ENCODE results near the gene PUSL1. TPM values are rescaled to one million over a fixed set of nuclear protein-coding genes. Genes with fewer than 3 reads are reported as not detected.

PUSL1 gene
- total RNA-seq (2014; rRNA removed; shearing (Covaris generic); ENCODE audit: low replicate concordance) = 50.3 and 57.5 TPM in 2 replicates

- DNase-seq (ENCODE audit: low read depth) = peak; percentile 93
- in situ Hi-C loops (cut with HindIII; ENCODE audit: low pct_unique_long_range_greater_than_20kb, low sequenced_read_pairs) = no loop called here
Observed at GRCh38 chr1:1307923-1308755, at the start of gene PUSL1, which contains the start of gene ACAP3. Gene PUSL1, plus strand, starts transcription at chr1:1308597. Its CDS starts 47 bp downstream, at chr1:1308644. Gene ACAP3, minus strand, starts transcription at chr1:1307930. Its CDS starts 115 bp downstream, at chr1:1307815.

- DNase-seq (ENCODE audit: low read depth) = no peak
- in situ Hi-C loops (cut with HindIII; ENCODE audit: low pct_unique_long_range_greater_than_20kb, low sequenced_read_pairs) = no loop called here
Observed at GRCh38 chr1:1259119-1259488, 49.3 kb upstream of the PUSL1 start.

DNA sequence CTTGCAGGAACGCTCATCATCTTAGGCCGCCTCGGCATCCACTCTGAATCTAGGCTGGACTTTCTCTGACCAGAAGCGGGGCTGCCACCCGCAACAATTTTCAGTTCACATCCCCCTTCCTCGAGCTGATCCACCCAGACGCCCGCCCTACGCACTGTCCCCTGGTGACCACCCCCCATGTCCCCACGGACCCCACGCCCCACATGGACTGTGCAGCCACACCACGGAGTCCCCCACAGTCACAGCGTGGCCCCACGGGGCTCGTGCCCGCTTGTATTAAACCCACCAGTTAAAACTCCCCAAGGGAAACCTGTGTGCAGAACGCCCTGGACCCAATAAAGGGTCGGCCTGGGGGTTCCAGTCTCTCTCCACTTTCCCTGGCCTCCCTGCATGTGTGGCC, 48.9 kb upstream of the PUSL1 start:
- in situ Hi-C loops (cut with HindIII; ENCODE audit: low pct_unique_long_range_greater_than_20kb, low sequenced_read_pairs) = no loop called here
- DNase-seq (ENCODE audit: low read depth) = no peak

DNA sequence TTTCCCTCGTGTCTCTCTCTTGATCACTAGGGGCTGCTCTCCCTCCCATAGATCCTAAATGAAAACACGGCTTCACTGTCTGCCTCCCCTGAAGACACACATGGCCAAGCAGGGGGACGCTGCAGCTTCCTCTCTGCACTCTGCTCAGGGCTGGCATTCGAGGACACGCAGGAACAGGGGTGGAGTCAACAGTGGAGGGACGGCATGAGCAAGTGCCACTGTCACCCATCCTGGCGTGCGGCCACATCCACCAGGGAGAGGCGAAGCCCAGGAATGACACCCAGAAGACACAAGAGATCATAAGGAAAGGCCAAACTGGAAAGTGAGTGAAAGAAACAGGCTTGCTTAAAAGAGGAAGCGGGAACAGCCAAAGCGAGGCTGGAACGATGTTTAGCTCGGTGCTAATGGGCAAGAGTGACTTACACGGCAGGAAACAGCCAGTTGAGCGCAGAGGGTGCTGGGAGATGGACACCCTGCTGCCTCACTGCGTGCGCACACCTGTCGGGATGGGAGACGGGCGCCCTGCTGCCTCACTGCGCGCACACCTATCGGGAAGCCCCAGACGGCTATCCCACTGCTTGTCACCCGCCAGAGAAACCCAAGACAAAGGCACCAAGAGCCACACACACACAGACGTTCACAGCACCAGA, 48.3 kb upstream of the PUSL1 start:
- in situ Hi-C loops (cut with HindIII; ENCODE audit: low pct_unique_long_range_greater_than_20kb, low sequenced_read_pairs) = no loop called here
- DNase-seq (ENCODE audit: low read depth) = no peak

GRCh38 chr1:1260843-1261560, 47.4 kb upstream of the PUSL1 start:
- no peak for DNase-seq (ENCODE audit: low read depth)

GRCh38 chr1:1262071-1262470, 46.3 kb upstream of the PUSL1 start:
- DNase-seq (ENCODE audit: low read depth) = no peak
- in situ Hi-C loops (cut with HindIII; ENCODE audit: low pct_unique_long_range_greater_than_20kb, low sequenced_read_pairs) = no loop called here

More at GRCh38 chr1:1260843-1261560, 47.4 kb upstream of the PUSL1 start:
- in situ Hi-C loops (cut with HindIII; ENCODE audit: low pct_unique_long_range_greater_than_20kb, low sequenced_read_pairs) = no loop called here

- DNase-seq (ENCODE audit: low read depth) = no peak
- in situ Hi-C loops (cut with HindIII; ENCODE audit: low pct_unique_long_range_greater_than_20kb, low sequenced_read_pairs) = no loop called here
Observed at GRCh38 chr1:1262758-1263157, 45.6 kb upstream of the PUSL1 start.

GRCh38 chr1:1264026-1264425, 44.4 kb upstream of the PUSL1 start:
- in situ Hi-C loops (cut with HindIII; ENCODE audit: low pct_unique_long_range_greater_than_20kb, low sequenced_read_pairs) = no loop called here
- DNase-seq (ENCODE audit: low read depth) = no peak

- in situ Hi-C loops (cut with HindIII; ENCODE audit: low pct_unique_long_range_greater_than_20kb, low sequenced_read_pairs) = no loop called here
- DNase-seq (ENCODE audit: low read depth) = peak; percentile 66
Observed at GRCh38 chr1:1264868-1265272, 43.5 kb upstream of the PUSL1 start.

DNA sequence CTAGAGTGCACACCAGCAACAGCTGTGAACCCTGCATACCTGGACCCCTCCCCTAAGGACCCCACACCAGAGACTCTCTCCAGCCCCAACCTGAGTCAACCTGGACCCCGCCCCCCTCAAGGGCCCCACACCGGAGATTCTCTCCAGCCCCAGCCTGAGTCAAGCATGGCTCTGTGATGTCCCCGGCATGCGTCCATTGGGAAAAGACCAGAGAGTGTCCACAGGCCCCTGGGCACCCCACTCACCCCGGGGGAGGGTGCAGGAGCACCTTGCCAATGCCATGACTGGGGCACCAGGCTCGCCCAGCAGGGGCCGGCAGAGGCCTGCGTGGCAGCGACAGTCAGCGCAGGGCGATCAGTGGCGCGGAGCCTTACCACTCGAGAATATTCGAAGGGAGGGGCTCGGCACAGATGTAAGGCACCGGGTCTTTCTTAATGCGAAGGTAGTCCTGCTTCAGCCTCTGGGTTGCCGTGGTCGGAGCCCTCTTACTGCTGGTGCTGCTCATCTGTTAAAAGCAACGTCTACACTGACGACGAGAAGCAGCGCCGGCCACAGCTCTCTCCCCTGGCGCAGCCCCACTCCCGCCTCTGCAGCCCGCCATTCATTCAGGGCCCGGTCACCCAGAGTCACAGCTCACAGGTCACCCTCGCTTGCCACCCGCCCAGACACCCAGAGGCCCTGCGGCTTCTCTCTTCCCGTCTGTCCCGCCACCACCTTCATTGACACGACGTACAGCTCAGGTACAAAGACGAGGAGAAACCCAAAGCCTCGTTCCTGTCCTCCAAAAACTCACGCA, 40.7 kb upstream of the PUSL1 start:
- in situ Hi-C loops (cut with HindIII; ENCODE audit: low pct_unique_long_range_greater_than_20kb, low sequenced_read_pairs) = no loop called here

GRCh38 chr1:1268284-1268682, 40.1 kb upstream of the PUSL1 start:
- in situ Hi-C loops (cut with HindIII; ENCODE audit: low pct_unique_long_range_greater_than_20kb, low sequenced_read_pairs) = no loop called here

More for the DNA sequence above, 40.7 kb upstream of the PUSL1 start:
- DNase-seq (ENCODE audit: low read depth) = no peak

DNA sequence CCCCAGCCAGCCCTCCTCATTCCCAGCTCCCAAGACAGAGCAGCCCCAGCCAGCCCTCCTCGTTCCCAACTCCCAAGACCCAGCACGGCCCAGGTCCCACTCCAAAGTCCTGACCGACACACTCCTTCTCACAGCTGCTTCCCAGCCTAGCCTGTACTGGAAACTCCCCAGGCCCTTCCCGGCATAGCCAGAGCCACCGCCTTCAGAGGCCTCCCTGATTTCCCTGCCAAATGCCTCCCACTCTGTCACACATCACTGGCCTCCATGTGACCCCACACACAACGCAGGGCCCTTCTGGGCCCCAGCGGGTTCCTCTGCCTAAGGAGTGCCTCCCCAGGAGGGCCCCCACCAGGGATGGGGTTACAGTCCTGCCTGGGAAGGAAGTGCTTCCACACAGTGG, 37.6 kb upstream of the PUSL1 start:
- no peak for DNase-seq (ENCODE audit: low read depth)
- in situ Hi-C loops (cut with HindIII; ENCODE audit: low pct_unique_long_range_greater_than_20kb, low sequenced_read_pairs) = no loop called here

More at GRCh38 chr1:1268284-1268682, 40.1 kb upstream of the PUSL1 start:
- no peak for DNase-seq (ENCODE audit: low read depth)

GRCh38 chr1:1272341-1273208, 35.8 kb upstream of the PUSL1 start:
- in situ Hi-C loops (cut with HindIII; ENCODE audit: low pct_unique_long_range_greater_than_20kb, low sequenced_read_pairs) = no loop called here

GRCh38 chr1:1273209-1273511, 35.2 kb upstream of the PUSL1 start:
- no peak for DNase-seq (ENCODE audit: low read depth)
- in situ Hi-C loops (cut with HindIII; ENCODE audit: low pct_unique_long_range_greater_than_20kb, low sequenced_read_pairs) = no loop called here

More at GRCh38 chr1:1272341-1273208, 35.8 kb upstream of the PUSL1 start:
- no peak for DNase-seq (ENCODE audit: low read depth)

DNA sequence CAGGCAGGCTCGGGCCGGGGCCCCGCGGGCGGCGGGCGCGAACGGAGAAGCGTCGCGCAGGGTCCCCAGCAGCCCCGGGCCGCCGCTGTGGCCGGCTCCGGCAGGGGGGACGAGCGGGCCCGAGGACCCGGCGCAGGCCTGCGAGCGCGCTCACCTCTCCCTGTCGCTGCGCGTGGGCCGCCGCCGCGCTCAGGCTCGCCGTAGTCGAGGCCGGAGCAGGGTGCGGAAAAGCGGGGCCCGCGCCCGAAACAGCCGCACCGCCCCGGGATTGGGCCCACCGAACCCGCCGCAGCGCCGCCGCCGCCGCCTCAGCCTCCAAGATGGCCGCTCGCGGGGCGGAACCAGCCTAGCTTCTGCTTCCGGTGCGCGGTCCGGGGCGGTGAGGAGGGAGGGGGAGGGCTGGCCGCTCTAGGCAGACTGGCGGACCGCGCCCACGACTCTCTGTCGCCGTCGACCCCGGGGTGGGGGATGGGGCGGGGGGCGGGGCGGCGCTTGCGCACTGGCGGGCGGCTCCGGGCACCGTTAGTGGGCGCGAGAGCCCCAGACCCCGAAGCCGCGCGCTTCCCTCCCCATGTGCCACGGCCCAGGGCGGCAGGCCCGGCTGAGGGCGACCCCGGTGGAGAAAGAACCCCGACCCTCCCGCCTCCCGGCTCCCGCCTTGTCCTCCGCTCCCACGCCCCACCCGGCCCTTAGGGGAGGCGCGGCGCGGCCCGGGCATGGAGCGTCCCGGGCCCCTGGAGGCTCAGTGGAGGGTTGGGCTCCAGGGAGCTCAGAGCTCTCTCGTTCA, 34.7 kb upstream of the PUSL1 start, which contains the start of gene UBE2J2:
UBE2J2 (minus strand) TSS at position 343 of the 787 bp plus-strand sequence. CDS start 5,862 bp downstream, outside the sequence.
- in situ Hi-C loops (cut with HindIII; ENCODE audit: low pct_unique_long_range_greater_than_20kb, low sequenced_read_pairs) = no loop called here

GRCh38 chr1:1274299-1274930, 34.0 kb upstream of the PUSL1 start:
- no peak for DNase-seq (ENCODE audit: low read depth)
- in situ Hi-C loops (cut with HindIII; ENCODE audit: low pct_unique_long_range_greater_than_20kb, low sequenced_read_pairs) = no loop called here

More for the DNA sequence above, 34.7 kb upstream of the PUSL1 start, which contains the start of gene UBE2J2:
- peak; percentile 76 for DNase-seq (ENCODE audit: low read depth)

Data from Caki2 (cell line).